ENCODE measurements around the gene AFF1.
"Not testable (repeated sequence)": the region's sequence is repeated elsewhere in the genome, so short reads cannot be mapped to it uniquely, and the experiment has no call there.

The AFF1 gene

GRCh38 chr4:86978709-86979108, 43.9 kb downstream of the AFF1 start:
- DNase-seq = no peak

GRCh38 chr4:86980230-86980629, 45.4 kb downstream of the AFF1 start:
- DNase-seq = no peak

GRCh38 chr4:86981789-86982188, 47.0 kb downstream of the AFF1 start:
- DNase-seq = no peak

- DNase-seq = not testable (repeated sequence)
Observed at GRCh38 chr4:86985852-86986251, 51.0 kb downstream of the AFF1 start.

- DNase-seq = not testable (repeated sequence)
Observed at GRCh38 chr4:86989658-86990057, 54.8 kb downstream of the AFF1 start.

- DNase-seq = no peak
Observed at GRCh38 chr4:86990510-86990909, 55.7 kb downstream of the AFF1 start.

GRCh38 chr4:86991994-86992393, 57.2 kb downstream of the AFF1 start:
- DNase-seq = no peak

- no peak for DNase-seq
Observed at GRCh38 chr4:86993909-86994681, 59.3 kb downstream of the AFF1 start.

GRCh38 chr4:86994686-86995085, 59.9 kb downstream of the AFF1 start:
- no peak for DNase-seq

- not testable (repeated sequence) for DNase-seq
Observed at GRCh38 chr4:86996510-86996909, 61.7 kb downstream of the AFF1 start.

- DNase-seq = no peak
Observed at GRCh38 chr4:86999136-86999643, 64.4 kb downstream of the AFF1 start.

GRCh38 chr4:87002682-87003043, 67.9 kb downstream of the AFF1 start:
- no peak for DNase-seq

- no peak for DNase-seq
Observed at GRCh38 chr4:87003266-87003665, 68.5 kb downstream of the AFF1 start.

- no peak for DNase-seq
Observed at GRCh38 chr4:87005369-87005689, 70.5 kb downstream of the AFF1 start.

GRCh38 chr4:87005690-87006425, 71.0 kb downstream of the AFF1 start:
- peak; percentile 35 for DNase-seq

- no peak for DNase-seq
Observed at GRCh38 chr4:87006426-87006675, 71.5 kb downstream of the AFF1 start.

GRCh38 chr4:87006676-87007527, 72.1 kb downstream of the AFF1 start:
- DNase-seq = peak; percentile 81

- peak; percentile 32 for DNase-seq
Observed at GRCh38 chr4:87007528-87008446, 73.0 kb downstream of the AFF1 start.

- DNase-seq = no peak
Observed at GRCh38 chr4:87009095-87009648, 74.4 kb downstream of the AFF1 start.

GRCh38 chr4:87010192-87010591, 75.4 kb downstream of the AFF1 start:
- DNase-seq = no peak

GRCh38 chr4:87011340-87012034, 76.7 kb downstream of the AFF1 start:
- DNase-seq = no peak
